Motor neuron (in vitro differentiated cells): ENCODE measurements around the gene MEIOB. TPM values are rescaled to one million over a fixed set of nuclear protein-coding genes. Genes with fewer than 3 reads are reported as not detected.

Source experiments
- ATAC-seq, 8 experiments: fragments of 200-7000 bp; cut with Tn5 transposase; replicated peaks in 6 of 8; 2 replicates each; pipeline ENCODE4 v1.8.0; 2021; ENCODE audit warnings: mild to moderate bottlenecking in 8 of 8, moderate library complexity in 8 of 8
- H3K27ac ChIP-seq, 2 donors: fragments of 250-450 bp; sonication (Bioruptor Pico); 2 replicates each; pipeline ENCODE4 v1.9.0; 2021; ENCODE audit warnings: antibody characterized with exemption in 2 of 2, mild to moderate bottlenecking in 2 of 2, moderate library complexity in 1 of 2
- H3K4me1 ChIP-seq, 2 donors: fragments of 250-450 bp; sonication (Bioruptor Pico); replicated peaks in 1 of 2; 2 replicates each; pipeline ENCODE4 v1.6.1; 2021; ENCODE audit warnings: antibody characterized with exemption in 2 of 2, mild to moderate bottlenecking in 2 of 2, moderate library complexity in 1 of 2
- H3K4me3 ChIP-seq, 5 donors: fragments of 250-450 bp; sonication (Bioruptor Pico); 2 replicates each; pipeline ENCODE4 v1.9.0; 2021; ENCODE audit warnings: antibody characterized with exemption in 5 of 5, mild to moderate bottlenecking in 5 of 5, moderate library complexity in 4 of 5
- WGBS, 10 experiments: fragments of 450-650 bp; shearing (Covaris generic); methylation state at CpG; one replicate each; pipeline ENCODE4 v1.0.0; 2022; 5-methylcytosine and 5-hydroxymethylcytosine counted together
- in situ Hi-C, 9 experiments: fragments of 400-800 bp; cut with MboI; loops; one replicate each; pipeline ENCODE4 v1.15.0; 2021; ENCODE audit warnings: low sequenced_read_pairs in 9 of 9, low pct_unique_long_range_greater_than_20kb in 2 of 9; ENCODE audit not compliant: unreplicated experiment in 9 of 9
- total RNA-seq, 8 experiments: library from RNA; unstranded; fragments of 300-600 nt; gene quantifications; 2 replicates each; pipeline versions ENCODE4 v1.2.3 to v1.2.4, GENCODE V29; 2022

The MEIOB gene
- total RNA-seq, 8 experiments from 2014 or later = 0.05 to 2.8 (median 0.78) TPM; not detected in 1

- Histone ChIP-seq H3K27ac (no peak overlapping the region), H3K4me3 (no peak overlapping the region), H3K4me1 (peaks cover 3 to 4% of the 10 kb centered on the region in 2 donors)
- 37% methylated on average over 3 of the region's 15 CpGs; no CpG with 5 or more reads in 9 of the 10 experiments for WGBS, 10 experiments
- no peak for ATAC-seq
- in situ Hi-C loops = no loop called here
Observed at GRCh38 chr16:1914084-1914608, 42.2 kb upstream of the MEIOB start.

GRCh38 chr16:1913327-1914083 lies 41.5 kb upstream of the MEIOB start:
- Histone ChIP-seq H3K27ac (no peak overlapping the region), H3K4me3 (no peak overlapping the region), H3K4me1 (peaks cover 1 to 3% of the 10 kb centered on the region in 2 donors)
- ATAC-seq = peak in 1 of 8 experiments; percentile 24
- WGBS, 10 experiments = 0 to 83% (median 20%) methylated on average over 1 to 3 of the region's 21 CpGs; no CpG with 5 or more reads in 7 of the 10 experiments
- in situ Hi-C loops = no loop called here

- in situ Hi-C loops = no loop called here
- Histone ChIP-seq H3K27ac (no peak overlapping the region), H3K4me3 (no peak overlapping the region), H3K4me1 (no peaks in the 10 kb centered on the region)
- WGBS, 10 experiments = 0 to 80% (median 75%) methylated on average over 1 of the region's 17 CpGs; no CpG with 5 or more reads in 7 of the 10 experiments
- no peak for ATAC-seq
Observed at GRCh38 chr16:1912215-1912543, 40.2 kb upstream of the MEIOB start.

GRCh38 chr16:1911467-1912214 lies 39.7 kb upstream of the MEIOB start:
- H3K4me1 ChIP-seq = no peaks in the 10 kb centered on the region
- H3K4me3 ChIP-seq = no peak overlapping the region
- WGBS, 10 experiments = 78 to 100% (median 100%) methylated on average over 1 to 14 of the region's 59 CpGs; no CpG with 5 or more reads in 5 of the 10 experiments
- in situ Hi-C loops = no loop called here
- ATAC-seq = no peak
- no peak overlapping the region for H3K27ac ChIP-seq

GRCh38 chr16:1909561-1910231 lies 37.7 kb upstream of the MEIOB start:
- peak in 7 of 8 experiments; percentile 23 to 83 (median 38) for ATAC-seq
- Histone ChIP-seq H3K4me1 (no peaks in the 10 kb centered on the region), H3K27ac (no peak overlapping the region), H3K4me3 (no peak overlapping the region)
- in situ Hi-C loops = no loop called here
- WGBS, 10 experiments = 7 to 100% (median 70%) methylated on average over 1 to 3 of the region's 18 CpGs; no CpG with 5 or more reads in 6 of the 10 experiments

- no peak overlapping the region for H3K4me3 ChIP-seq
- WGBS, 10 experiments = 25 to 100% (median 44%) methylated on average over 1 to 6 of the region's 9 CpGs; no CpG with 5 or more reads in 5 of the 10 experiments
- in situ Hi-C loops = no loop called here
- no peak overlapping the region for H3K27ac ChIP-seq
- H3K4me1 ChIP-seq = no peaks in the 10 kb centered on the region
- ATAC-seq = peak in 1 of 8 experiments; percentile 3
Observed at GRCh38 chr16:1908983-1909382, 37.0 kb upstream of the MEIOB start.

GRCh38 chr16:1908184-1908583 lies 36.2 kb upstream of the MEIOB start:
- Histone ChIP-seq H3K4me1 (no peaks in the 10 kb centered on the region), H3K4me3 (no peak overlapping the region), H3K27ac (no peak overlapping the region)
- in situ Hi-C loops = no loop called here
- WGBS, 10 experiments = 51 to 92% (median 82%) methylated on average over 2 to 9 of the region's 17 CpGs; no CpG with 5 or more reads in 6 of the 10 experiments
- ATAC-seq = no peak

- peak in 1 of 8 experiments; percentile 3 for ATAC-seq
- Histone ChIP-seq H3K4me1 (no peaks in the 10 kb centered on the region), H3K4me3 (no peak overlapping the region), H3K27ac (no peak overlapping the region)
- in situ Hi-C loops = no loop called here
- WGBS, 10 experiments = 40 to 71% methylated on average over 1 to 7 of the region's 17 CpGs; no CpG with 5 or more reads in 8 of the 10 experiments
Observed at GRCh38 chr16:1907226-1907860, 35.4 kb upstream of the MEIOB start.

GRCh38 chr16:1906846-1907165 lies 34.8 kb upstream of the MEIOB start:
- H3K27ac ChIP-seq = no peak overlapping the region
- no peaks in the 10 kb centered on the region for H3K4me1 ChIP-seq
- in situ Hi-C loops = no loop called here
- ATAC-seq = peak in 2 of 8 experiments; percentile 14 to 71
- WGBS, 10 experiments = 20 to 88% (median 79%) methylated on average over 2 to 3 of the region's 5 CpGs; no CpG with 5 or more reads in 6 of the 10 experiments
- H3K4me3 ChIP-seq = no peak overlapping the region

- in situ Hi-C loops = no loop called here
- peak in 4 of 8 experiments; percentile 11 to 29 (median 18) for ATAC-seq
- H3K27ac ChIP-seq = no peak overlapping the region
- WGBS, 10 experiments = 0 to 74% (median 50%) methylated on average over 1 to 14 of the region's 31 CpGs; no CpG with 5 or more reads in 3 of the 10 experiments
- no peaks in the 10 kb centered on the region for H3K4me1 ChIP-seq
- no peak overlapping the region for H3K4me3 ChIP-seq
Observed at GRCh38 chr16:1906055-1906845, 34.3 kb upstream of the MEIOB start.

- no peak overlapping the region for H3K4me3 ChIP-seq
- in situ Hi-C loops = no loop called here
Observed at GRCh38 chr16:1903845-1904840, 32.2 kb upstream of the MEIOB start.

More at GRCh38 chr16:1903845-1904840, 32.2 kb upstream of the MEIOB start:
- WGBS, 10 experiments = 10 to 71% (median 58%) methylated on average over 1 to 6 of the region's 22 CpGs; no CpG with 5 or more reads in 4 of the 10 experiments
- peak in 2 of 8 experiments; percentile 40 to 50 for ATAC-seq
- Histone ChIP-seq H3K27ac (no peak overlapping the region), H3K4me1 (no peaks in the 10 kb centered on the region)
